ENCODE data around the gene COL25A1.

Gene COL25A1

DNA sequence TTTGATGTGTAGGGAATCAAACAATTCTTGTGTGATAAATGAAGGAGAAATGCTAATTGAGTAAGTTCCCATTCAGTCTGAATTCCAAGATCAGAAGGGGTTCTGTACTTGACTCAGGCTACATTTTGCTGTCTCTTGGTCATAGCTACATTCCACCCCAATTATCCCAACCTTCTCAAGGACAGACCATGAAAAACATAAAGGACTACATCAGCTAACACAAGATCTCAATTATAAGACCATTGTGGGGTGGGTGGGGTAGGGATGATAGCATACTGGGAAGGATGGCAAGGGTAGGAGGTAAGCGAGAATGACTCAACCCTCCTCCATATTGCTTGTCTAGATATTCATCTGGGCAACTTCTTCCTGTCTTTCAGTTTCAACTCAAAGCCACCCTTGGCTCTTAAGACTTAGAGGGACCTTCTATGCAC lies 452.2 kb downstream of the COL25A1 start:
- Histone ChIP-seq H3K36me3 (ENCODE audit: control insufficient read depth, insufficient read depth, low read length) (no peaks in the 10 kb centered on the region), H3K27ac (no peak overlapping the region), H3K9ac (no peak overlapping the region)

DNA sequence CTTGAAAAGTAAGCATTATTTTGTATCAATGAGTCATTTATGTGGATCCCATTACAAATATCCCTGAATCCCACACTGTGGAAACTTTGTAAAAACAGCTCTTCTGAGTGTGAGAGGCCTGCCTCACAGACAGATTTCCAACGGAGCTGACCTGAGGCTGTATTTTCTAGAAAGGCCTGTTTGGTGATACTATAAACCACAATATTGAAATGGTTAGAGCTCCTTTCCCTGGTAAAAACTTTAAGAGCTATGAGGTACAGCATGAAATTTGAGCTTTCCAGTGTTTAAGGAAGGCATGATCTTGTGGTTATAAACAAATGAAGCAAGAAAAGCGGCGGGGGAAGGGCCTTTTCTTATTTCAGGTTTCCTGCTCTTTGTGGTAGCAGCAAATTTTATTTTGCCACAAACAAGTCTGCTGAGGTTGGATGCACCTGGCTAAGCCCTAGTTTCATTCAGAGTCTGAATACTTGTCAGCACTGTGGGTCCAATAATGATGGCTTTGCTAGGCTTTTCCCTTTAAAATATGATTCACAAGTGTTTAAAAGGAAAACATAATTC lies 452.8 kb downstream of the COL25A1 start:
- TF ChIP-seq CTCF (IDR thresholded peaks at IDR 0.05) = no peak
- no peak overlapping the region for H3K4me2 ChIP-seq (ENCODE audit: low read length)
- H2AFZ ChIP-seq = no peak overlapping the region
- no peaks in the 10 kb centered on the region for H3K27me3 ChIP-seq (ENCODE audit: control insufficient read depth, insufficient read depth, low read length)
- H3K79me2 ChIP-seq = no peaks in the 10 kb centered on the region
- H3K9me3 ChIP-seq (ENCODE audit: control insufficient read depth, low read length) = no peaks in the 10 kb centered on the region
- H3K4me1 ChIP-seq = no peaks in the 10 kb centered on the region
- no peaks in the 10 kb centered on the region for H3K36me3 ChIP-seq (ENCODE audit: control insufficient read depth, insufficient read depth, low read length)
- no peak overlapping the region for H3K4me3 ChIP-seq (ENCODE audit: low read depth, low read length)
- no peak overlapping the region for H3K27ac ChIP-seq
- H3K9ac ChIP-seq = no peak overlapping the region

More for the DNA sequence above, 452.2 kb downstream of the COL25A1 start:
- no peak for TF ChIP-seq CTCF (IDR thresholded peaks at IDR 0.05)
- no peak overlapping the region for H2AFZ ChIP-seq
- no peaks in the 10 kb centered on the region for H3K27me3 ChIP-seq (ENCODE audit: control insufficient read depth, insufficient read depth, low read length)
- H3K4me1 ChIP-seq = no peaks in the 10 kb centered on the region
- no peak overlapping the region for H3K4me2 ChIP-seq (ENCODE audit: low read length)
- H3K9me3 ChIP-seq (ENCODE audit: control insufficient read depth, low read length) = no peaks in the 10 kb centered on the region
- H3K4me3 ChIP-seq (ENCODE audit: low read depth, low read length) = no peak overlapping the region
- no peaks in the 10 kb centered on the region for H3K79me2 ChIP-seq

DNA sequence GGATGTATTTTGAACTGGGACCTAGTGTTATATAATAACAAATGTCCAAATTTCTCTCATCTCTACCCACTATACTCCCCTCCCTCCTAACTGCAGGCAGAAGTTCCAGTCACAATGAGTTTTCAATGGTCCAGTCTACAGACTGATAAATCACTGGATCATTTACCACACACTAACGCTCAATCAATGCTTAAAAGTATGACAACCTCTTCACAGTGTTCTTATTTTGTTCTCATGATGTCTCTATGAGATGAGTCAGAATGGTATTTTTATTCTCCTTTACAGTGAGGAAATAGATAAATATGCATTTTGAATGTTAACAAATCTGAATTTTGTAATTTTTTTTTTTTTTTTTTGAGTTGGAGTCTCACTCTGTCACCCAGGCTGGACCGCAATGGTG lies 455.9 kb downstream of the COL25A1 start:
- Histone ChIP-seq H3K4me3 (ENCODE audit: low read depth, low read length) (no peak overlapping the region), H3K4me1 (no peaks in the 10 kb centered on the region), H3K9me3 (ENCODE audit: control insufficient read depth, low read length) (no peaks in the 10 kb centered on the region), H3K27me3 (ENCODE audit: control insufficient read depth, insufficient read depth, low read length) (no peaks in the 10 kb centered on the region), H3K27ac (no peak overlapping the region), H3K9ac (no peak overlapping the region), H3K36me3 (ENCODE audit: control insufficient read depth, insufficient read depth, low read length) (no peaks in the 10 kb centered on the region), H3K4me2 (ENCODE audit: low read length) (no peak overlapping the region), H3K79me2 (no peaks in the 10 kb centered on the region), H2AFZ (no peak overlapping the region)
- TF ChIP-seq CTCF (IDR thresholded peaks at IDR 0.05) = no peak

DNA sequence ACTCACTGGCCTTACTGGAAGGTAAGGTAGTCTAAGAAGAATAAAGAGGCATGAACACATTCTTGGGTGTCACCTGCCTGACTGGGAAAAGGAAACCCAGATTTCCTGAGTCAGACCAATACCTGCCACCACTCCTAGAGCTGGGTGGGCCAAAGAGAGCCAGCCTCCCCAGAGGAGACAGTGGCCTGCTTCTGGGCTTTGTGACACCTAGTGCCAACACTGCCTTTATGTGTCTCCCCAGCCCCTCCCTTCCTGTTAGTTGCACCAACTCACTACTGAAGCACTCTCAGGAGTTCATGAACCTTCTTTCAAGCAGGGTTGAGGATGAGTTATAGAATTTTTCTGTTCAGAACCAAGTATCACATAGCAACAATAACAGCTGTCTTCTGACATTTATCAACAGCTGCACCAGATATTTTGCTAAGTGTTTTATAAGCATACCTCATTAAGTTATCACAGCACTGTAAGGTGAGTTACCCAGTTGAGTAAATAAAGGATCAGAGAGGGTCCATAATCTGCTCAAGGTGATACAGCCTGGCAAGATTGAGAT lies 462.0 kb downstream of the COL25A1 start:
- Histone ChIP-seq H3K4me1 (no peaks in the 10 kb centered on the region), H3K9ac (no peak overlapping the region), H3K27me3 (ENCODE audit: control insufficient read depth, insufficient read depth, low read length) (no peaks in the 10 kb centered on the region)

More for the DNA sequence above, 462.0 kb downstream of the COL25A1 start:
- no peaks in the 10 kb centered on the region for H3K79me2 ChIP-seq
- no peak for TF ChIP-seq CTCF (IDR thresholded peaks at IDR 0.05)
- H3K4me2 ChIP-seq (ENCODE audit: low read length) = no peak overlapping the region
- no peak overlapping the region for H3K4me3 ChIP-seq (ENCODE audit: low read depth, low read length)
- no peak overlapping the region for H3K27ac ChIP-seq
- no peaks in the 10 kb centered on the region for H3K9me3 ChIP-seq (ENCODE audit: control insufficient read depth, low read length)
- H2AFZ ChIP-seq = no peak overlapping the region
- no peaks in the 10 kb centered on the region for H3K36me3 ChIP-seq (ENCODE audit: control insufficient read depth, insufficient read depth, low read length)

Data from parathyroid adenoma (tissue), 2 donors.